SK-N-SH (cell line): ENCODE results near the gene UBE3B.

Experiments
- EP300 ChIP-seq, 2 experiments: IDR thresholded peaks; 2 replicates each; pipeline versions ENCODE4 v1.4.0 to v1.6.1; 2012; ENCODE audit warnings: borderline replicate concordance in 1 of 2, low read depth in 1 of 2, low read length in 1 of 2
- GABPA ChIP-seq: IDR thresholded peaks from 2 replicates; pipeline ENCODE4 v1.4.0; 2012; ENCODE audit warnings: low read depth, mild to moderate bottlenecking
- MAX ChIP-seq: IDR thresholded peaks from 2 replicates; pipeline ENCODE4 v1.4.0; 2012; ENCODE audit warnings: low read depth
- MXI1 ChIP-seq: IDR thresholded peaks from 2 replicates; pipeline ENCODE4 v1.6.1; 2012; ENCODE audit warnings: mild to moderate bottlenecking, low read depth, low read length, improper control_type of control experiment
- POLR2AphosphoS5 ChIP-seq: IDR thresholded peaks from 2 replicates; pipeline ENCODE4 v1.6.1; 2012; ENCODE audit warnings: low read depth, low read length
- TF ChIP-seq, protein P1 (sequence below): fragments of 200-600 bp; sonication (generic); IDR thresholded peaks from 2 replicates; pipeline ENCODE4 v1.6.1; 2017; ENCODE audit warnings: antibody characterized with exemption, mild to moderate bottlenecking, moderate library complexity

DNA sequence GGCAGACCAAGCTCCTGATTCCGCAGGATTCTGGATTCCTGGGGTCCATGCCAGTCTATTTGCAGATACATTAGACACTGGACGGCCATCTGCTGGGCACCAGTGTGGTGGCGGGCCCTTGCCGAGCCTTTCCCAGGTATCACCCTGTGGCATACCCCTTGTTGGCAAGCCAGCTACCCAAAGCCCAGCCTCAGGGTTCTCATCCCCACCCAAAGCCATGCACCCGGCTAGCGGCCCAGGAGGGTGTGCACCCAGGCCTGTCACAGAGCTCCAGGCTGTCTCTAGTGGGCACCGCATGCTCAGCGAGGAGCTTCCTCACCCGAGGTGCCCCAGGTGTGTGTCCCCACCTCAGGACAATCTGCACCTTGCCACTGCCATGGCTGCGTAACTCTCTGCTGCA, 82.2 kb downstream of the UBE3B start:
- TF ChIP-seq, protein P1, sequence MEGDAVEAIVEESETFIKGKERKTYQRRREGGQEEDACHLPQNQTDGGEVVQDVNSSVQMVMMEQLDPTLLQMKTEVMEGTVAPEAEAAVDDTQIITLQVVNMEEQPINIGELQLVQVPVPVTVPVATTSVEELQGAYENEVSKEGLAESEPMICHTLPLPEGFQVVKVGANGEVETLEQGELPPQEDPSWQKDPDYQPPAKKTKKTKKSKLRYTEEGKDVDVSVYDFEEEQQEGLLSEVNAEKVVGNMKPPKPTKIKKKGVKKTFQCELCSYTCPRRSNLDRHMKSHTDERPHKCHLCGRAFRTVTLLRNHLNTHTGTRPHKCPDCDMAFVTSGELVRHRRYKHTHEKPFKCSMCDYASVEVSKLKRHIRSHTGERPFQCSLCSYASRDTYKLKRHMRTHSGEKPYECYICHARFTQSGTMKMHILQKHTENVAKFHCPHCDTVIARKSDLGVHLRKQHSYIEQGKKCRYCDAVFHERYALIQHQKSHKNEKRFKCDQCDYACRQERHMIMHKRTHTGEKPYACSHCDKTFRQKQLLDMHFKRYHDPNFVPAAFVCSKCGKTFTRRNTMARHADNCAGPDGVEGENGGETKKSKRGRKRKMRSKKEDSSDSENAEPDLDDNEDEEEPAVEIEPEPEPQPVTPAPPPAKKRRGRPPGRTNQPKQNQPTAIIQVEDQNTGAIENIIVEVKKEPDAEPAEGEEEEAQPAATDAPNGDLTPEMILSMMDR = no peak
- TF ChIP-seq POLR2AphosphoS5 = no peak
- no peak for TF ChIP-seq GABPA
- no peak for TF ChIP-seq MXI1
- no peak for TF ChIP-seq MAX
- TF ChIP-seq EP300 (IDR thresholded peaks at IDR 0.05; ENCODE audit: borderline replicate concordance in 1 of 2, low read depth in 1 of 2, low read length in 1 of 2) = no peak
